ENCODE results near the gene LSM3. TPM values are rescaled to one million over a fixed set of nuclear protein-coding genes. Genes with fewer than 3 reads are reported as not detected.

The LSM3 gene
- total RNA-seq, 1 experiment from 2014 or later: 17.4 TPM

DNA sequence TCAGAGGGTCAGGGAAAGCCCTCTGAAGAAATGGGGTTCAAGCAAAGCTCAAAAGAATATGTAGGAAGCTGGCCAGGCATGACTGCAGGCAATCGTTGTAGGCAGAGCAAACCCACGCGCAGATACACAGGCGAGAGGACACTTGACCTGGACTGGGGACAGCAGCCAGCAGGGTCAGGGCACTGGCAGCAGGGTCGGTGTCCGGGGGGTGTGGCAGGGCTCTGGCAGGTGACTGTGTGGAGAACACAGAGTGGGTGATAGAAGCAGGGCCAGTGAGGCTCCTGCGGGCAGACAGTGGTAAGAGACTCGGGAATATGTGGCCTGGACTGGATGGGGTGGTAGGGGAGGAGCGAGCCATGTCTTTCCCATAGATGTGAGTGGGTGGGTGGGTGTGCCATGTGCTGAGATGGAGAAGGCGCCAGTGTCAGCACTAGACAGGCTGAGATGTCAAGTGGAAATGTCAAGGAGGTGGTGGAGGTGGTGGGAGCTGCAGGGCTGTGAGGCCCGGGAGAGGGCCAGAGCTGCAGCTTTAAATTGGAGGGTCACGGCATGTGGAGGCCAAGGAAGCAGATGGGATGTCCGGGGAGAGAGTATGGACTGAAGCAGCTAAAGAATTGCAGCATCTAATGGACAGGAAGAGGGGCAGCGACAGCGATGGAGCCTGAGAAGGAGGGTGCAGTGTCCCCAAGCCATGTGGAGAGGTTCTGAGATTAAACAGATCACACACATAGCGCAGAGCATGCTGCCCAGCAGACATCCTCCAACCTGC is 40.3 kb upstream of the LSM3 start:
- peaks cover 8 to 20% of the 10 kb centered on the region in 2 experiments for H3K4me1 ChIP-seq (ENCODE audit: control insufficient read depth in 1 of 2, insufficient read depth in 2 of 2, low read length in 2 of 2)
- TF ChIP-seq SRF (IDR thresholded peaks at IDR 0.05; ENCODE audit: low read depth) (no peak), JUND (IDR thresholded peaks at IDR 0.05) (no peak), RAD21 (IDR thresholded peaks at IDR 0.05; ENCODE audit: low read depth) (no peak), ATF3 (IDR thresholded peaks at IDR 0.05) (no peak), SP1 (IDR thresholded peaks at IDR 0.05; ENCODE audit: low read depth) (no peak), EZH2 (IDR thresholded peaks at IDR 0.05) (no peak), FOSL1 (IDR thresholded peaks at IDR 0.05; ENCODE audit: low read depth) (no peak)
- POLR2A ChIA-PET: interaction anchor here (1.1 kb wide), 1 partner anchor 13 kb away, joined by 3 read pairs; the partner anchor contains the start of genes CHCHD4 and TMEM43
- H3K27ac ChIP-seq (ENCODE audit: low read depth, low read length): no peak overlapping the region
- H3K4me2 ChIP-seq (ENCODE audit: low read length): no peak overlapping the region
- H3K9ac ChIP-seq (ENCODE audit: low read length): no peak overlapping the region
- CTCF ChIA-PET: no interaction called here
- no peaks in the 10 kb centered on the region for H3K79me2 ChIP-seq (ENCODE audit: insufficient read depth, low read length)
- RAD21 ChIA-PET (ENCODE audit: low non-redundant PET in 1 of 2, low total read pairs in 2 of 2, uncharacterized antibody in 2 of 2, unreplicated experiment in 2 of 2): no interaction called here
- DNase-seq (ENCODE audit: low read depth, low spot score) (no peak), ATAC-seq (no peak)
- H3K9me3 ChIP-seq (ENCODE audit: control insufficient read depth in 1 of 2, insufficient read depth in 1 of 2, low read depth in 1 of 2, low read length in 2 of 2): no peaks in the 10 kb centered on the region
- no peaks in the 10 kb centered on the region for H4K20me1 ChIP-seq (ENCODE audit: insufficient read depth)
- peaks cover 4 to 28% of the 10 kb centered on the region in 2 experiments; a peak in 1 of 4 replicates for H3K36me3 ChIP-seq (ENCODE audit: control insufficient read depth in 1 of 2, insufficient read depth in 2 of 2, low read length in 2 of 2)
- intact Hi-C loops (cut with micrococcal nuclease): no loop called here
- no TSS peak for BruUV-seq (replicated peaks)
- no peak overlapping the region for H2AFZ ChIP-seq (ENCODE audit: low read depth, low read length, poor library complexity, severe bottlenecking)
- H3K27me3 ChIP-seq (ENCODE audit: insufficient read depth, low read length): no peaks in the 10 kb centered on the region
- no peaks in the 10 kb centered on the region for H3K9me2 ChIP-seq (ENCODE audit: insufficient read depth)
- H3K4me3 ChIP-seq (replicated peaks in 1 of 2; ENCODE audit: low read depth in 1 of 2, low read length in 2 of 2): no peak overlapping the region

GRCh38 chr3:14138878-14139655 is 39.5 kb upstream of the LSM3 start:
- H3K9me3 ChIP-seq (ENCODE audit: control insufficient read depth in 1 of 2, insufficient read depth in 1 of 2, low read depth in 1 of 2, low read length in 2 of 2): no peaks in the 10 kb centered on the region
- CTCF ChIA-PET: interaction anchor here (0.8 kb wide), 1 partner anchor 14 kb away, joined by 3 read pairs; no protein-coding TSS in a partner anchor
- no peaks in the 10 kb centered on the region for H3K9me2 ChIP-seq (ENCODE audit: insufficient read depth)
- H2AFZ ChIP-seq (ENCODE audit: low read depth, low read length, poor library complexity, severe bottlenecking): no peak overlapping the region
- H3K27ac ChIP-seq (ENCODE audit: low read depth, low read length): no peak overlapping the region
- TF ChIP-seq RAD21 (IDR thresholded peaks at IDR 0.05; ENCODE audit: low read depth) (no peak), POLR2A (IDR thresholded peaks at IDR 0.05; ENCODE audit: borderline replicate concordance, extremely low read depth, insufficient read depth, insufficient read length) (no peak), YY1 (IDR thresholded peaks at IDR 0.05; ENCODE audit: extremely low read depth, insufficient replicate concordance, low read depth, low read length) (no peak), ATF3 (IDR thresholded peaks at IDR 0.05) (no peak), TCF7L2 (IDR thresholded peaks at IDR 0.05; ENCODE audit: borderline replicate concordance, extremely low read depth, insufficient read depth, insufficient read length) (no peak), EZH2phosphoT487 (IDR thresholded peaks at IDR 0.05; ENCODE audit: borderline replicate concordance) (no peak)
- TF ChIP-seq, protein P1, sequence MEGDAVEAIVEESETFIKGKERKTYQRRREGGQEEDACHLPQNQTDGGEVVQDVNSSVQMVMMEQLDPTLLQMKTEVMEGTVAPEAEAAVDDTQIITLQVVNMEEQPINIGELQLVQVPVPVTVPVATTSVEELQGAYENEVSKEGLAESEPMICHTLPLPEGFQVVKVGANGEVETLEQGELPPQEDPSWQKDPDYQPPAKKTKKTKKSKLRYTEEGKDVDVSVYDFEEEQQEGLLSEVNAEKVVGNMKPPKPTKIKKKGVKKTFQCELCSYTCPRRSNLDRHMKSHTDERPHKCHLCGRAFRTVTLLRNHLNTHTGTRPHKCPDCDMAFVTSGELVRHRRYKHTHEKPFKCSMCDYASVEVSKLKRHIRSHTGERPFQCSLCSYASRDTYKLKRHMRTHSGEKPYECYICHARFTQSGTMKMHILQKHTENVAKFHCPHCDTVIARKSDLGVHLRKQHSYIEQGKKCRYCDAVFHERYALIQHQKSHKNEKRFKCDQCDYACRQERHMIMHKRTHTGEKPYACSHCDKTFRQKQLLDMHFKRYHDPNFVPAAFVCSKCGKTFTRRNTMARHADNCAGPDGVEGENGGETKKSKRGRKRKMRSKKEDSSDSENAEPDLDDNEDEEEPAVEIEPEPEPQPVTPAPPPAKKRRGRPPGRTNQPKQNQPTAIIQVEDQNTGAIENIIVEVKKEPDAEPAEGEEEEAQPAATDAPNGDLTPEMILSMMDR (IDR thresholded peaks at IDR 0.05 in 2 of 3, conservative IDR thresholded peaks at IDR 0.05 in 1 of 3; ENCODE audit: borderline replicate concordance in 1 of 3, insufficient read depth in 1 of 3, low read depth in 2 of 3, low read length in 2 of 3): no peak
- POLR2A ChIA-PET: no interaction called here
- intact Hi-C loops (cut with micrococcal nuclease): no loop called here
- no peaks in the 10 kb centered on the region for H3K27me3 ChIP-seq (ENCODE audit: insufficient read depth, low read length)
- H3K79me2 ChIP-seq (ENCODE audit: insufficient read depth, low read length): no peaks in the 10 kb centered on the region
- no peak for DNase-seq (ENCODE audit: low read depth, low spot score)
- peaks cover 2 to 22% of the 10 kb centered on the region in 2 experiments; a peak in 1 of 4 replicates for H3K36me3 ChIP-seq (ENCODE audit: control insufficient read depth in 1 of 2, insufficient read depth in 2 of 2, low read length in 2 of 2)
- H3K4me3 ChIP-seq (replicated peaks in 1 of 2; ENCODE audit: low read depth in 1 of 2, low read length in 2 of 2): no peak overlapping the region
- H3K4me2 ChIP-seq (ENCODE audit: low read length): no peak overlapping the region
- H3K4me1 ChIP-seq (ENCODE audit: control insufficient read depth in 1 of 2, insufficient read depth in 2 of 2, low read length in 2 of 2): peaks cover 15 to 28% of the 10 kb centered on the region in 2 experiments
- H4K20me1 ChIP-seq (ENCODE audit: insufficient read depth): peaks cover 3% of the 10 kb centered on the region; the same call in 1 of the 2 replicates
- RAD21 ChIA-PET (ENCODE audit: low non-redundant PET in 1 of 2, low total read pairs in 2 of 2, uncharacterized antibody in 2 of 2, unreplicated experiment in 2 of 2): no interaction called here
- no peak for ATAC-seq
- H3K9ac ChIP-seq (ENCODE audit: low read length): no peak overlapping the region
- no TSS peak for BruUV-seq (replicated peaks)

All from HCT116 (cell line).